GM12864 (cell line): Measurements from ENCODE around the gene PDGFRB.

ENCODE experiments used
- DNase-seq: peaks from one replicate; pipeline ENCODE4 v3.0.0-alpha.2; 2011; ENCODE audit warnings: low read depth
- H3K4me3 ChIP-seq: 2 replicates; pipeline ENCODE4 v1.5.1; 2011; ENCODE audit warnings: mild to moderate bottlenecking, low read depth, low read length, control low read depth
- TF ChIP-seq, protein P1 (sequence below): IDR thresholded peaks from 2 replicates; pipeline ENCODE4 v1.5.1; 2011; ENCODE audit warnings: low read depth, mild to moderate bottlenecking, moderate library complexity, low read length, control low read depth, inconsistent platforms; ENCODE audit errors: missing control alignments

Gene PDGFRB

DNA sequence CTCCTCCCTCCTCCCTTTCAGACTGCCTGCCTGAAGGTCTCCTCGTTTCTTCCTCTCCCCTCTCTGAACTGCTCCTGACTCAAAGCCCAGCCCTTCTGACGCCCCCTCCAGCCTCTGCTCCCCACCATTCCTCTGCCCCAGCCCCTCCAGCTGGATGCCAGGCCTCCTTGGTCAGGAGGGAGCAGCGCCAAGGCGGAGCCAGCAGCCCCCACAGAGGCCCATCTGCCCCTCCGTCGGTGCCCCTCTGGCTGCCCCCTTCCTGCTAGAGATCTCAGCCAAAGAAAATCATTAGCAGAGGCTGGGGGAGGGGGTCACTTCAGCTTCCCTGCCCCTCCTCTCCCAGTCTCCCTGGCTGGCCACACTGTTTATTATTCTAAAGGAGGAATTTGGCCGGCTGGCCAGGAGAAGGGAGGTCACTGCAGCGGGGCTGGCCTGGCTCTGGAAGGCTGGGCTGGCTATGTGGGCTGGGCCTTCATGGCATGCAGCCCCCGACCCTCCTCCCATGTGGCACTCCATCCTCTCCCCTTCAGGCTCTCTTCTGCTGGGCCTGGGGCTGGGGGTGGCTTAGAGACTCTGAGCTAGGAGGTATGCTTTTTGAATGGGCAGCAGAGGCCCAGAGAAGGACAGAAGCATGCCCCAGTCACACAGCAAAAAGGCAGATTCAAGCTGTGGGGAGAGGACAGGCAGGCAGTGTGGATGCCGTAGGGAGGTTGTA is 16.9 kb downstream of the PDGFRB start:
- TF ChIP-seq, protein P1, sequence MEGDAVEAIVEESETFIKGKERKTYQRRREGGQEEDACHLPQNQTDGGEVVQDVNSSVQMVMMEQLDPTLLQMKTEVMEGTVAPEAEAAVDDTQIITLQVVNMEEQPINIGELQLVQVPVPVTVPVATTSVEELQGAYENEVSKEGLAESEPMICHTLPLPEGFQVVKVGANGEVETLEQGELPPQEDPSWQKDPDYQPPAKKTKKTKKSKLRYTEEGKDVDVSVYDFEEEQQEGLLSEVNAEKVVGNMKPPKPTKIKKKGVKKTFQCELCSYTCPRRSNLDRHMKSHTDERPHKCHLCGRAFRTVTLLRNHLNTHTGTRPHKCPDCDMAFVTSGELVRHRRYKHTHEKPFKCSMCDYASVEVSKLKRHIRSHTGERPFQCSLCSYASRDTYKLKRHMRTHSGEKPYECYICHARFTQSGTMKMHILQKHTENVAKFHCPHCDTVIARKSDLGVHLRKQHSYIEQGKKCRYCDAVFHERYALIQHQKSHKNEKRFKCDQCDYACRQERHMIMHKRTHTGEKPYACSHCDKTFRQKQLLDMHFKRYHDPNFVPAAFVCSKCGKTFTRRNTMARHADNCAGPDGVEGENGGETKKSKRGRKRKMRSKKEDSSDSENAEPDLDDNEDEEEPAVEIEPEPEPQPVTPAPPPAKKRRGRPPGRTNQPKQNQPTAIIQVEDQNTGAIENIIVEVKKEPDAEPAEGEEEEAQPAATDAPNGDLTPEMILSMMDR = no peak
- no peak overlapping the region for H3K4me3 ChIP-seq
- DNase-seq = no peak

- H3K4me3 ChIP-seq = no peak overlapping the region
- TF ChIP-seq, protein P1 = no peak
- no peak for DNase-seq
Observed at GRCh38 chr5:150137997-150138396, 17.6 kb downstream of the PDGFRB start.

GRCh38 chr5:150137168-150137957 is 18.3 kb downstream of the PDGFRB start:
- DNase-seq = no peak
- no peak overlapping the region for H3K4me3 ChIP-seq
- TF ChIP-seq, protein P1 = no peak

GRCh38 chr5:150136305-150137167 is 19.1 kb downstream of the PDGFRB start:
- no peak overlapping the region for H3K4me3 ChIP-seq
- DNase-seq = no peak
- TF ChIP-seq, protein P1 = no peak

DNA sequence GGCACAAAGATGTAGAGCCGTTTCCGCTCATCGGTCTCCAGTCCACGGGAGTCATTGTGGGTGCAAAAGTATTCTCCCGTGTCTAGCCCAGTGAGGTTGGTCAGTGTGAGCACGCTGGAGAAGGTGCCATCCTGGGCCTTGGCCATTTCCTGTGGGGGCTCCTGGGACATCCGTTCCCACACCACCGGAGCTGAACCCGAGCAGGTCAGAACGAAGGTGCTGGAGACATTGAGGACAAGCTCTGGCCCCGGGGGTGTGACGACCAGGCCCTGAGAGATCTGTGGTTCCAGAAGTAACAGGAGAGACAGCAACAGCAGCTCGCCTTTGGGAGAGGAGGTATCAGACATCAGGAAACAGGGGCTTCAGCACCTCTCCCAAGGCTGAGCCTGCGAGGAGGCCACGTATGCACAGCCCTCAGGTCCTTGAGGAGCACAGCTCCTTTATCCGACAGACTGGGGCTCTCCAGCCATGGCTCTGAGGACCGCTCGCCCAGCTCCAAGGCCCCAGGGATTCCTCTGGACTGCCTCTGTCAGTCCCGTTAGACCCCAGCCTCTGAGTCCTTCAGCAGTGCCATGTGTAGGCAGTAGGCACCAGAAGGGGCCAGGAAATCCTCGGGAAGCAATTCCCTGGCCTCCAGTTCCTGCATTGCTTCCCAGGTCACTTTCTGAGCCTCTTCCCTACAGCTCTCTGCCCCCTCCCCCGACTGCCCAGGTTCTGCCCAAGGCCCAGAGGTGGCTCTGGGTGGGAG is 19.9 kb downstream of the PDGFRB start:
- no peak for DNase-seq
- no peak overlapping the region for H3K4me3 ChIP-seq
- TF ChIP-seq, protein P1 = no peak

GRCh38 chr5:150134198-150134588 is 21.5 kb downstream of the PDGFRB start:
- no peak overlapping the region for H3K4me3 ChIP-seq
- DNase-seq = no peak
- TF ChIP-seq, protein P1 = no peak
